ENCODE data around the gene PSME2. TPM values are rescaled to one million over a fixed set of nuclear protein-coding genes. Genes with fewer than 3 reads are reported as not detected.
A peak's percentile ranks its signal among the peaks of the same experiment; 100 is the strongest.

PSME2 gene
- total and polyA plus RNA-seq, 2 experiments from 2014 or later, result 54.0 to 259 TPM

DNA sequence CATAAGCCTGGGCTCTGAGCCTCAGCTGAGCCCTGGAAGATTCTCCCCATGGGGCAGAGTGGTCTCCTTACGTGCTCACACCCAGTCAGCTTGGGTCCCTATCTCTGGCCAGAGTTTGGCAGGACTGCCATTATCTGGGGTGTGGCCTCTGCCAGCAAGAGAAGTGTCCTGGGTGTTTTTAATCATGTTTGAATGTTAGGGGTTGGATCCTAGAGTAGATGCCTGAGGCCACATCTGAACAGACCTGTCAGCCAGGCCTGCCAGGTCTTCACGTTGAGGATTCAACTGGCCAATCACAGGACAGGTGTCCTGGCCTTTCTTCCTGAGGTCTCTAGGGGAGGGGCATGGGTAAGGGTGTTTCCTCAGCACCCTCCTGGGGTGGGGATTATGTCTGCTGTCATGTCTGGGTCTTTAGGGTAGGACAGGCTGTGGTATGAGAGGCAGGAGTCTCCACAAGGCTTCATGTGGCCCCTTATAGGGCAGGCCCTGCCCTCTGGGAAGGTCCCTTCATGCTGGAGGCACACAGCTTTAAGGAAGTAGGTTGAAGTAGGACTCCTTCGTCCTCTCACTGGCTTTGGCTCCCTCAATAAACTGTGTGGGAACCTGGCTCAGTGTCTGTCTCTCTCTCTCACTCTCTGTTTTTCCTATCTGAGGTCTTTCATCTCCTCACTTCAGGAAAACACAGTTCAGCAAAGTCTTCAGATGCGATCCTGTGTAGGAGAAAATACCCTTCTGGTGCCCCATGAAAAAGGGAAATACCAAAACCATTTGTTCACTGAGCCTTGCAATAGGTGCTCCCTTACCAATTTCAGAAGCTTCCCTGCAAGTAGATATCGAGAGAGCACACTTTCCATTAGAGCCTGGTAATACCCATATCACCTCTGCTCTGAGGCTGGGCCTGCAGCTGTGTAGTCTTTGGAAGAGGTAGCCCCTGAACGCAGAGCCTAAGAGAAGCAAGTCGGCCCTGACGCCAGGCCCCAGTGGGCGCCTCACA lies 22.7 kb downstream of the PSME2 start:
- DNase-seq (ENCODE audit: low spot score) (no peak), ATAC-seq (peak; percentile 44)
- Histone ChIP-seq H2AFZ (no peak overlapping the region), H3K4me3 (no peak overlapping the region), H4K20me1 (replicated peaks; ENCODE audit: insufficient read depth) (no peaks in the 10 kb centered on the region; the same call in 1 of the 2 replicates), H3K4me1 (ENCODE audit: insufficient read depth) (no peaks in the 10 kb centered on the region), H3K27ac (ENCODE audit: low read depth) (no peak overlapping the region), H3K9me2 (ENCODE audit: insufficient read depth) (no peaks in the 10 kb centered on the region), H3K79me2 (replicated peaks; ENCODE audit: insufficient read depth) (no peaks in the 10 kb centered on the region), H3K4me2 (no peak overlapping the region), H3K27me3 (ENCODE audit: insufficient read depth) (no peaks in the 10 kb centered on the region), H3F3A (replicated peaks; ENCODE audit: low read depth) (no peaks in the 10 kb centered on the region), H3K36me3 (ENCODE audit: insufficient read depth) (peaks cover 13% of the 10 kb centered on the region; the same call in 1 of the 2 replicates)
- no peak overlapping the region for H3K27ac Mint-ChIP-seq
- H3K4me1 Mint-ChIP-seq, result no peaks in the 10 kb centered on the region
- H3K9me3 Mint-ChIP-seq, result no peaks in the 10 kb centered on the region
- peaks cover 41% of the 10 kb centered on the region for H3K36me3 Mint-ChIP-seq (ENCODE audit: low read depth)
- TF ChIP-seq POLR2AphosphoS5 (IDR thresholded peaks at IDR 0.05; ENCODE audit: low read depth) (no peak), ZNF114 (CRISPR knock-in tag; IDR thresholded peaks at IDR 0.05) (no peak), ZNF331 (CRISPR knock-in tag; IDR thresholded peaks at IDR 0.05; ENCODE audit: low read depth) (no peak), JUNB (IDR thresholded peaks at IDR 0.05; ENCODE audit: unreplicated experiment) (no peak), EZH2phosphoT487 (IDR thresholded peaks at IDR 0.05; ENCODE audit: unreplicated experiment) (no peak), EZH2 (IDR thresholded peaks at IDR 0.05; ENCODE audit: low read depth, unreplicated experiment) (no peak), ZNF462 (CRISPR knock-in tag; IDR thresholded peaks at IDR 0.05) (no peak), CTCF (conservative IDR thresholded peaks at IDR 0.05; ENCODE audit: low read depth in 2 of 2) (no peak), STAT1 (IDR thresholded peaks at IDR 0.05; ENCODE audit: unreplicated experiment) (no peak), CREB1 (CRISPR knock-in tag; IDR thresholded peaks at IDR 0.05; ENCODE audit: low read depth) (no peak), NANOG (IDR thresholded peaks at IDR 0.05; ENCODE audit: borderline replicate concordance) (no peak)
- TF ChIP-seq, protein P1, sequence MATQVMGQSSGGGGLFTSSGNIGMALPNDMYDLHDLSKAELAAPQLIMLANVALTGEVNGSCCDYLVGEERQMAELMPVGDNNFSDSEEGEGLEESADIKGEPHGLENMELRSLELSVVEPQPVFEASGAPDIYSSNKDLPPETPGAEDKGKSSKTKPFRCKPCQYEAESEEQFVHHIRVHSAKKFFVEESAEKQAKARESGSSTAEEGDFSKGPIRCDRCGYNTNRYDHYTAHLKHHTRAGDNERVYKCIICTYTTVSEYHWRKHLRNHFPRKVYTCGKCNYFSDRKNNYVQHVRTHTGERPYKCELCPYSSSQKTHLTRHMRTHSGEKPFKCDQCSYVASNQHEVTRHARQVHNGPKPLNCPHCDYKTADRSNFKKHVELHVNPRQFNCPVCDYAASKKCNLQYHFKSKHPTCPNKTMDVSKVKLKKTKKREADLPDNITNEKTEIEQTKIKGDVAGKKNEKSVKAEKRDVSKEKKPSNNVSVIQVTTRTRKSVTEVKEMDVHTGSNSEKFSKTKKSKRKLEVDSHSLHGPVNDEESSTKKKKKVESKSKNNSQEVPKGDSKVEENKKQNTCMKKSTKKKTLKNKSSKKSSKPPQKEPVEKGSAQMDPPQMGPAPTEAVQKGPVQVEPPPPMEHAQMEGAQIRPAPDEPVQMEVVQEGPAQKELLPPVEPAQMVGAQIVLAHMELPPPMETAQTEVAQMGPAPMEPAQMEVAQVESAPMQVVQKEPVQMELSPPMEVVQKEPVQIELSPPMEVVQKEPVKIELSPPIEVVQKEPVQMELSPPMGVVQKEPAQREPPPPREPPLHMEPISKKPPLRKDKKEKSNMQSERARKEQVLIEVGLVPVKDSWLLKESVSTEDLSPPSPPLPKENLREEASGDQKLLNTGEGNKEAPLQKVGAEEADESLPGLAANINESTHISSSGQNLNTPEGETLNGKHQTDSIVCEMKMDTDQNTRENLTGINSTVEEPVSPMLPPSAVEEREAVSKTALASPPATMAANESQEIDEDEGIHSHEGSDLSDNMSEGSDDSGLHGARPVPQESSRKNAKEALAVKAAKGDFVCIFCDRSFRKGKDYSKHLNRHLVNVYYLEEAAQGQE (IDR thresholded peaks at IDR 0.05; ENCODE audit: unreplicated experiment), result no peak
- TF ChIP-seq, protein P2, sequence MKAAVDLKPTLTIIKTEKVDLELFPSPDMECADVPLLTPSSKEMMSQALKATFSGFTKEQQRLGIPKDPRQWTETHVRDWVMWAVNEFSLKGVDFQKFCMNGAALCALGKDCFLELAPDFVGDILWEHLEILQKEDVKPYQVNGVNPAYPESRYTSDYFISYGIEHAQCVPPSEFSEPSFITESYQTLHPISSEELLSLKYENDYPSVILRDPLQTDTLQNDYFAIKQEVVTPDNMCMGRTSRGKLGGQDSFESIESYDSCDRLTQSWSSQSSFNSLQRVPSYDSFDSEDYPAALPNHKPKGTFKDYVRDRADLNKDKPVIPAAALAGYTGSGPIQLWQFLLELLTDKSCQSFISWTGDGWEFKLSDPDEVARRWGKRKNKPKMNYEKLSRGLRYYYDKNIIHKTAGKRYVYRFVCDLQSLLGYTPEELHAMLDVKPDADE (IDR thresholded peaks at IDR 0.05), result no peak
- H3K27me3 Mint-ChIP-seq (ENCODE audit: insufficient read depth, low read depth, poor library complexity), result no peaks in the 10 kb centered on the region
- H3K4me3 Mint-ChIP-seq, result no peak overlapping the region
